ENCODE measurements around the gene CACNA1C.

DNA sequence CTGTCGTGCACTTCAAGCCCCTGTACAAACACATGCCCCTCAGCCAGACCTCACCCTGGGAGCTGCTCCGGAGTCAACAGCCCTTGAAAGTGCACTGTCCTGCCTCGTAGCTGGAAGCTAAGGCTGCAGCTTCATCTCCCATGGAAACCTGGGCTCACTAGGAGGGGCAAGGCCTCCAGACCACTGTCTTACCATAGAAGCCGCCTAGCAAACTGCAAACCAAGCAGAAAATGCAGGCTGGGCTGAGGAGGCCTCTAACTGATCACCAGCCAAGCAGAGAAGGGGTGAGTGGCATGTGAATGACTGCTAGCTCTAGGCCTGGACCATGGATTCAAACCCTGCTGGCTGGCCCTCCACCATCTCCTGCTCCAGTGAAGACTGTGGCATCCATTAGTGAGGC is 340.2 kb downstream of the CACNA1C start:
- TF ChIP-seq CTCF (conservative IDR thresholded peaks at IDR 0.05; ENCODE audit: low read length) (no peak), EZH2phosphoT487 (IDR thresholded peaks at IDR 0.05; ENCODE audit: borderline replicate concordance, low read depth, low read length) (no peak)
